Femur (tissue), 1 donor: ENCODE data around the gene MS4A15.
"Not testable (repeated sequence)": the region's sequence is repeated elsewhere in the genome, so short reads cannot be mapped to it uniquely, and the experiment has no call there.

Experiments
- DNase-seq: peaks from one replicate; pipeline ENCODE4 v3.0.0-alpha.2; 2017

MS4A15 gene

GRCh38 chr11:60810151-60810550, 53.5 kb downstream of the MS4A15 start:
- DNase-seq = no peak

GRCh38 chr11:60810569-60810968, 53.9 kb downstream of the MS4A15 start:
- no peak for DNase-seq

GRCh38 chr11:60813324-60813723, 56.7 kb downstream of the MS4A15 start:
- DNase-seq = no peak

GRCh38 chr11:60814112-60814511, 57.4 kb downstream of the MS4A15 start:
- DNase-seq = no peak

- no peak for DNase-seq
Observed at GRCh38 chr11:60816590-60817157, 60.0 kb downstream of the MS4A15 start.

GRCh38 chr11:60818057-60818456, 61.4 kb downstream of the MS4A15 start:
- DNase-seq = no peak

GRCh38 chr11:60821827-60822599, 65.3 kb downstream of the MS4A15 start:
- DNase-seq = no peak

- DNase-seq = not testable (repeated sequence)
Observed at GRCh38 chr11:60823745-60824306, 67.2 kb downstream of the MS4A15 start.

GRCh38 chr11:60825118-60825517, 68.5 kb downstream of the MS4A15 start:
- no peak for DNase-seq

- DNase-seq = no peak
Observed at GRCh38 chr11:60825790-60826189, 69.1 kb downstream of the MS4A15 start.
